Stimulated activated CD8-positive, alpha-beta memory T cell treated with anti-CD3 and anti-CD28 coated beads, Interleukin-15, amount 100 ng/mL, for 48 hours (primary cell): ENCODE results near the gene SMTNL2.
"Not testable (repeated sequence)": the region's sequence is repeated elsewhere in the genome, so short reads cannot be mapped to it uniquely, and the experiment has no call there.

ENCODE experiments used
- DNase-seq, 2 donors: peaks; one replicate each; pipeline ENCODE4 v3.0.0-alpha.2; 2020; ENCODE audit warnings: low read depth in 2 of 2

The SMTNL2 gene

DNA sequence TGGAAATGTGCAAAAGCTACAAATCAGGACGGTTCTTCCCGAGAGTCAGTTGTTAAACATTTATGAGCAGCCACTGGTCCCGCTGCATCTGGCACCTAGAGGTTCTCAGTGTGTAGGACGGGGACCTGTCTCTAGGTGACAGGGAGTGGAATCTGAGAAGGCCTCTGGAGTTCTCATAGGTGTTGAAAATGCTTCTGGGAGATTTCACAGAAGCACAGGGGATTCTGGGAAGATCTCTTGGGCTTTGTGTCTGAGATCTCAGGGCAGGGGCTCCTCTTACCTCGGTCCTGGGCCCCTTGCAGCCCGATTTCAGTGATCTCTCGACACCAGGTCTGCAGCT, 48.2 kb downstream of the SMTNL2 start:
- DNase-seq, result no peak

GRCh38 chr17:4633643-4634042, 49.3 kb downstream of the SMTNL2 start:
- no peak for DNase-seq

- DNase-seq, result no peak
Observed at GRCh38 chr17:4634976-4635375, 50.6 kb downstream of the SMTNL2 start.

DNA sequence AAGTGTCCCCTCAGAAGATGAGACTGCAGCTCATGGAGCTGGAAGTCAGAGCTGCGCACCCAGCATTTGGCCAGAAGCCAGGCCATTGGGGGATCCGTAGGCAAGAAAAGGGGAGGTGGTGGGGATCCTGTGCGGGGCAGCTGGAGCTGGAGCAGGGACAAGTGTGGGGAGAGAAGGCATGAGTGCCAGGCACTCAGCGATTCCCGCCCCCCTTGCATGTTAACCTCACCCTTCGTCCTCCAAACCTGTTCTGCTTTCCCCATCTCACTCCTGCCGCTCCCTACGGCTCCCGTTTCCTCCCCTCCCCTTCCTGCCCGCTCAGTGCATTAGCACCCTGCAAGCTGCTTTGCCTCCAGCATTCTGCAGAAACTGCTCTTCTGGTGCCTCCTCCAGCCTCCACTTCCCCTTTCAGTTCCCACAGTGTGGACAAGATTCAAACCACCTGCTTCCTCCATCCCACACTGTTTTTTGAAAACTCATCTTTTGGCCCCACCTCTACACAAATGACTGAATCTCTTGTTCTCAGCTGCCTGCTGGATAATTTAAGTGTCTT, 51.6 kb downstream of the SMTNL2 start:
- no peak for DNase-seq

- no peak for DNase-seq
Observed at GRCh38 chr17:4636474-4637100, 52.3 kb downstream of the SMTNL2 start.

DNA sequence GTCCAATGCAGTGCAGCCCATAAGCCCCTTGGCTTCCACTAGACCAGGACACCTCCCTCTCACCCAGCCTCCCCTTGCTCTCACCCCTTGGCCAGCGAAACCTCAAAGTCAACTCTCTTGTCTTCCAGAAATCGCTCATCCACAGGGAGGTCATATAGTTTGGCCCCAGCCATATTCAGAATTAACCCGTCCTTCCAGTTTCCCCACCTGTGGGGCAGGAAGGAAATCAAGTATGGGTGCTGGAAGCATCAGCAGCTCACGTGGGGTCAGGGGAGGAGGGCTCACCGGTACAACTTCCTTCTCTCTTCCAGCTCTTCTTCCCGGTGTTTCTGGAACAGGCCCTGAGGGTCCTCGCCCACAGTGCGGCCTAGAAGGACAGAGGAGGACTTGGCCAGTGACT, 54.4 kb downstream of the SMTNL2 start:
- DNase-seq, result not testable (repeated sequence)

DNA sequence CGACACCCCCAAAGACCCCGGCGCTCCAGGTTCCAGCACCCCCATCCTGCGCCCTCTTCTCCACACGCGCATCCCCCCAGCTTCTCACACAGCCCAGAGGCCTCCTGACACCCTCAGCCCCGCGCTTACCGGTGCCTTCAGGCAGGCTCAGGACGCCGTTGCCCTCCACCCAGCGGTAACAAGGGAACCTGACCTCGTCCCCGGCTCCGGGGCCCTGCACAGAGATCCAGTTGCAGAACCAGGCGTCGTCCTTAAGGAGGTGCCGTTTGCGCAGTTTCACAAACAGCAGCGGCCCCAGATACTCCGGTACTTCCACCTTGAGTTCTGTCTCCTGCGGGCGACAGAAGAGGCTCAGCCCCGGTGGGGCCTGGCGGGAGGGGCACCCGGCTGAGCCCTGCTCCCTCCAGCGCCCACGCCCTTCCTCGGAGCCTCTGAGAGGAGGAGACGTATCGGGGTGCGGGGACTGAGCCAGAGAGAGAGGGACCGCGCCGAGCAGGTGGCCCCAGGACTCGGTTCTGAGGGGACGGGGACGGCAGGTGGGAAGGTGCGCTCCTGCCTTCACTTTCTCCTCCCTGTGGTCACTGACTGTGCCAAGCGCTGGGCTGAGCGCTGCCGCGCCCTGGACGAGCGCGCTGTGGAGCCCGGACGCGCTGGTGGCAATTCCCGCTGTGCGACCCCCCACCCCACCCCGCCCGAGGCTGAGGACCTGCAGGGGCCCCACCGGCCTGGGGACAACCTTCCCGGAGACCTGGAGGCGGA, 55.2 kb downstream of the SMTNL2 start:
- DNase-seq, result not testable (repeated sequence)

DNA sequence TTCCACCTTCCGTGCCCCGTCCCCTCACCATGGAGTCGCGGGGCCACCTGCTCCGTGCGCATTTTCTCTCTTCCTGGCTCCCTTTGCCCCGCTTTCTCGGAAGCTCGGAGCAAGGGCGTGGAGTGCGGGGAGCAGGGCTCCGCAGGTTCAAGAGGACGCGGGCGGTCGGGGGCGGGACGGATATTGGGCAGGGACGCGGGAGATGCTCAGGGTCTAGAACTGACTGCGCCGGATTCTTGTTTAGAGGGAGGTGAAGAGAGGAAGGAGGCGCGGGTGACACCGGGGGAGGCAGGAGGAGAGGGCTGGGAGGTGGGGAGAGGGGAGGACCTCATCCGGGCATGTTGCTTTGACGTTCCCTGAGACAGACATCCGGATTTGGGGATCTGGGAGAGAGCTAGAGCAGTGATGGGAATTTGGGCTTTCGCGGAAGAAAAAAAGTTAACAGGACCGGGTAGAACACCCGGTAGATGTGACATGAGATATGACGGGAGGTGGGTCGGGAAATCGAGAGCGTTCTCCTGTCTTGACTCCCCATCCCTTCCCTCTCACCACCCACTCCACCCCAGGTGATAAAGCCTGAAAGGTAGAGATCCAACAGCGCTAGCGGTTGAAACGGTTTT, 56.4 kb downstream of the SMTNL2 start:
- DNase-seq, result not testable (repeated sequence)

DNA sequence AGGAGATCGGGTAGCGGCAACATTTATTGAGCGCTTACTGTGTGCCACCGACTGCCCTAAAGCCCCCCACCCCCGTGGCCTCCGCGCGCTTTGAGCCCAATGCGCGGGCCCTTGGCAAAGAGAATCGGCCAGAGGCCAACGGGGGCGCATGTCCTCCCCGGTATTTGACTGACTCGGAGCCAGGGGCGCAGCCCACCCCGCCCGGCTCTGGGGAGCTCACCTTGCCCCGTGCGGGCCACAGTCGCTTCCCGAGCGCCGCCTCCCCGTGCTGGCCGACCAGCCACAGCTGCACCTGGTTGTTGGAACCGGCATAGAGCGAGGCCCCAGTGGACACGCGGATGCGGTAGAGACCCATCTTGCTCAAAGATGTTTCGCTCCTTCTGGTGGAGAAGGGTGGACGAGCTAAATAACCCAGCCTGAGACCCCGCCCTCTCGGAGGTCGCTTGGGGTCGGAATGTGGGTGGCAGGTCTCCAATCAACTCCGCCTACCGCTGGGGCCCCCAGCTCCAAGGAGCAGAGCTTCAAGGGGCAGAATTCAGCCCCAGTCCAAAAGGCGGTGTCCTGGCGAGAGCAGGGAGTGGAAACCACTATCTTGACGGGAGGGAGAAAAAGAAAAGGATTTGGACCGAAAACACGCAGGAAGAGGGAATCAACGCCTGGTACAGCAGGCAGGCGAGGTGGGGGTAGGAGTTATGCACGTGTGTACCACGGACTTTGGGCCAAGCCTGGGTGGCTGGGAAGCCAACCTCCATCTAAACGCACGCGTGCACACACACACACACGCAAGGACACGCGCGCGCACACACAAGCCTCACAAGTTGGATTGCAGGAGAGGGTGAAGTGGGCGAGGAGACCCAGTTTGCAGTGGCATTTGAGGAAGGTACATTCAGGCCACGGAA, 57.2 kb downstream of the SMTNL2 start, which contains the start of gene ALOX15:
TSS of gene ALOX15 (minus strand) at position 382 of the 899 bp plus-strand sequence. CDS start at position 355, 27 bp downstream.
- DNase-seq, result no peak

DNA sequence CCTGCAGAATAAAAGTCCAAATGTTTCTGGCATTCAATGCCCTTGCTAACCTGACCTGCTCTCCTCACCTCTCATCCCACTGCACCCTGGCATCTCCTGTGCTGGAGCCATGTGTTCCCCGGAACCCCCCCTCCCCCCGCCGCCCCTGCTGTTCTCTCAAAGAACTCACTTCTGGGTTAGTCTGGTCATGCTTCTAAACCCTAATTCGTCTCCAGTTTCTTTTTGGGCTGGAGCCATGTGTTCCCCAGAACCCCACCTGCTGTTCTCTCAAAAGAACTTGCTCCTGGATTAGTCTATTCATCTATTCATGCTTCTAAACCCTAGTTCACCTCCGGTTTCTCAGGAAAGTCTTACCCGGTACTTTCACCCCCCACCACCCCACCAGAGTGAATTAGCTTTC, 58.0 kb downstream of the SMTNL2 start:
- DNase-seq, result no peak

- no peak for DNase-seq
Observed at GRCh38 chr17:4643676-4644075, 59.3 kb downstream of the SMTNL2 start.

DNA sequence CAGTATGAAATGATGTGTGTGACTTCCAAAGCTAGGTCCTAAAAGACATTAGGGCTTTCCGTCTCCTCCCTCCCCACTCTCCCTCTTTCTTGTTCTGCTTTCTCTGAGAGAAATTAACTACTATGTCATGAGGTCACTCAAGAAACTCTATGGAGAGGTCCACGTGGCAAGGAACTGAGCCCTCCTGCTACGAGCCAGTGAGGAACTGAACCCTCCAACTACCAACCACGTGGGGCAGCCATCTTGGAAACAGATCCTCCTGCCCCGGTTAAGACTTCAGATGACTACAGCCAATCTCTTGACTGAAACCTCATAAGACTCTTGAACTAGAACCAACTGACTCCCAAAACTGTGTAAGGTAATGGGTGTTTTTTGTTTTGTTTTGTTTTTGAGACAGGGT, 61.3 kb downstream of the SMTNL2 start:
- DNase-seq, result no peak

GRCh38 chr17:4648741-4649140, 64.4 kb downstream of the SMTNL2 start:
- DNase-seq, result no peak

DNA sequence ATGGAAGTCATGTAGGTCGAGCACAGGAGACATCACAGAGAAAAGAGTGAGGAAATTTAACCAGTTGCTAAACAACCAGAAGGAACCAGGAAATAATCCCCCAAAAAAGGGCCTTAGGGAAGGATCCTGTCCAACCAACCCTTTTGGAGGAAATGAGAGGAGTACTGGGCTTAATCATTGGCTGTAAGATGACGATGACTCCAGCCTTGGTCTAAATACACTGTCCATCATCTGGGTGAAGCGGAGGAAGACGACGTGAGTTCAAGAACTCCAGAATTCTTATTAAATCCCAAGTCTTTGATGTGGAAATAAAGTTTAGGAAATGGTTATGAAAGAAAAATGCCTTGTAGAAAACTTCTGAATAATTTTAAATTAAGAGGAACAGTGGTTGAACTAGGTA, 68.7 kb downstream of the SMTNL2 start:
- DNase-seq, result no peak

GRCh38 chr17:4655933-4656332, 71.6 kb downstream of the SMTNL2 start:
- DNase-seq, result not testable (repeated sequence)

- no peak for DNase-seq
Observed at GRCh38 chr17:4657678-4658077, 73.3 kb downstream of the SMTNL2 start.
